ENCODE results near the gene CCND2.
"Not testable (repeated sequence)": the region's sequence is repeated elsewhere in the genome, so short reads cannot be mapped to it uniquely, and the experiment has no call there.

CCND2 gene

DNA sequence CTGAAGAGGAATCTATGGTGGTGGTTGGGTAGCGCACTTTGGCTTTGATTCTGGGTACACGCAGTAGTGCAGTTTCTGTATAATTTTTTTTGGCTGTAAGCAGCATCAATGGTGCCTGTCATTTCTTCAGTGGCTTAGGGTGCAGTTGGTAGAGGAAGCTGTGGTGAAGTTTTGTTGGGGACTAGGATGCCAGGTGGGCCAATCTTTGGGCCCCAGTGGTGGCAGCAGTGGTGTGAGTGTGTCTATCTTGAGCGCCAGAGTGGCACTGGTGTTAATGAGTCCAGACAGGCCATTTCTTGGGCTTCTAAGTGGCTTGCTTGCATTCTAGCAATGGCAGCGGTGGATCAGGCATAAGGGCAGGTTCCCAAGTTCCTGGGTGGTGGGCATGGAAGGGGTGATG, 33.8 kb upstream of the CCND2 start:
- TF ChIP-seq, protein P1, sequence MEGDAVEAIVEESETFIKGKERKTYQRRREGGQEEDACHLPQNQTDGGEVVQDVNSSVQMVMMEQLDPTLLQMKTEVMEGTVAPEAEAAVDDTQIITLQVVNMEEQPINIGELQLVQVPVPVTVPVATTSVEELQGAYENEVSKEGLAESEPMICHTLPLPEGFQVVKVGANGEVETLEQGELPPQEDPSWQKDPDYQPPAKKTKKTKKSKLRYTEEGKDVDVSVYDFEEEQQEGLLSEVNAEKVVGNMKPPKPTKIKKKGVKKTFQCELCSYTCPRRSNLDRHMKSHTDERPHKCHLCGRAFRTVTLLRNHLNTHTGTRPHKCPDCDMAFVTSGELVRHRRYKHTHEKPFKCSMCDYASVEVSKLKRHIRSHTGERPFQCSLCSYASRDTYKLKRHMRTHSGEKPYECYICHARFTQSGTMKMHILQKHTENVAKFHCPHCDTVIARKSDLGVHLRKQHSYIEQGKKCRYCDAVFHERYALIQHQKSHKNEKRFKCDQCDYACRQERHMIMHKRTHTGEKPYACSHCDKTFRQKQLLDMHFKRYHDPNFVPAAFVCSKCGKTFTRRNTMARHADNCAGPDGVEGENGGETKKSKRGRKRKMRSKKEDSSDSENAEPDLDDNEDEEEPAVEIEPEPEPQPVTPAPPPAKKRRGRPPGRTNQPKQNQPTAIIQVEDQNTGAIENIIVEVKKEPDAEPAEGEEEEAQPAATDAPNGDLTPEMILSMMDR (IDR thresholded peaks at IDR 0.05; ENCODE audit: low read depth, low read length) = no peak
- no peak overlapping the region for H3K4me3 ChIP-seq (ENCODE audit: low read depth, low read length)

DNA sequence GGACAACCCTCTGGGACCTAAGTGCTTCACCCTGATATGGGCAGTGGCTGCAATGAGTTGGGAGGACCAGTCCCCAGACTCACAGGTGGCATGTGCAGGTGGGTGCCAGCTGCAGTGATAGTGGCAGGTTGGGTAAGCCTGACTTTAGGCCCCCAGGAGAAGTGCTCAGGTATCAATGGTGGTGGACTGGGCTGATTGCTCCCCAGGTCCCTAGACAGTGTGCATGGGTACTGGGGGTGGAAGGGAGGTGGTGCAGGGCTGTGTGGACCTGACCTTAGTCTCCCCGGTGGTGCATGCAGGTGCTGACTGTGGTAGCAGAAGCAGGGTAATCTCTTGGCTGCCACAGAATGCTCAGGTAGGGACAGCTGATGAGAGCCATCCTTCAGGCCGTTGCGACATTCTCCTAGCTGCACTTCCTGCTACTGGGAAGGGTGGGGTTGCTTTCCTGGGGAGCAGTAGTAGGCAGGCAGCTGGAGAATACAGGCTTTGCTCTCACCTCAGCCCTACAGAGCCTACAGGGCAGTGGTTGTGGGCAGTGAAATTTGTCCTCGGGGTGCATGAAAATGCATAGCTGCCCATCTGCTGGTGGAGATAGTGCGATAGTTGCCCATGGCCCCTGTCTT, 33.3 kb upstream of the CCND2 start:
- no peak overlapping the region for H3K4me3 ChIP-seq (ENCODE audit: low read depth, low read length)
- TF ChIP-seq, protein P1 (IDR thresholded peaks at IDR 0.05; ENCODE audit: low read depth, low read length) = no peak

DNA sequence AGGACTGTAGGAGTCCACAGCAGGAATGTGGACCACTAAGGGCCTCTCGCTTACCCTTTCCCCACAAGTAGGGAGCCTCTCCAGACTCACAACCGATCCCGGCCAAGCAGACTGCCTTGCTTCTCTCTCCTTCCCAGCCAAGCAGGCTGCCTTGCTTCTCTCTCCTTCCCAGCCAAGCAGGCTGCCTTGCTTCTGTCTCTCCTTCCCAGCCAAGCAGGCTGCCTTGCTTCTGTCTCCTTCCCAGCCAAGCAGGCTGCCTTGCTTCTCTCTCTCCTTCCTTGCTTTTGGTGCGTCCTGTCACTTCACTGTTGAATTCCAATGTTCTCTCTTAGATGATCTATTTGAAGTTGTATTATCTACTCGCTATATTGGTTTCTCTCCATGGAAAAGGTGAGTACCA, 32.6 kb upstream of the CCND2 start:
- H3K4me3 ChIP-seq (ENCODE audit: low read depth, low read length) = no peak overlapping the region
- TF ChIP-seq, protein P1 (IDR thresholded peaks at IDR 0.05; ENCODE audit: low read depth, low read length) = no peak

DNA sequence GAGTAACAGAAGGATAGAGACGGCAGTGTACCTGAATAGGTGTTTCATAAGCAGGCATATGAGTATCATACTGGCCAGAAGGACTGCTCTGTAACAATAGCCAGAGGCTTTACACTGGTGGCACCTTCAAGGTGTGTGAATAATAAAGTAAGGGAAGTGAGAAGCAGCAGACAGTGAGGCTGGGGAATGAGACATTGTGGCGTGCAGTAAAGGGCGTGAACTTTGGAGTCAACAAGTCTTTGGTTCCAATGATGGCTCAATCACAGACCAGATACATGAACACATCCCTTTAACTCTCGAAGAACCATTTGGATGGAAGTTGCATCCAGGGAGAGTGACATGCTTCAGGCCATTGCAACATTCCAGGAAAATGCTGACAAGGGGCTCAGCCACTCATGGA, 32.0 kb upstream of the CCND2 start:
- no peak overlapping the region for H3K4me3 ChIP-seq (ENCODE audit: low read depth, low read length)
- TF ChIP-seq, protein P1 (IDR thresholded peaks at IDR 0.05; ENCODE audit: low read depth, low read length) = no peak

DNA sequence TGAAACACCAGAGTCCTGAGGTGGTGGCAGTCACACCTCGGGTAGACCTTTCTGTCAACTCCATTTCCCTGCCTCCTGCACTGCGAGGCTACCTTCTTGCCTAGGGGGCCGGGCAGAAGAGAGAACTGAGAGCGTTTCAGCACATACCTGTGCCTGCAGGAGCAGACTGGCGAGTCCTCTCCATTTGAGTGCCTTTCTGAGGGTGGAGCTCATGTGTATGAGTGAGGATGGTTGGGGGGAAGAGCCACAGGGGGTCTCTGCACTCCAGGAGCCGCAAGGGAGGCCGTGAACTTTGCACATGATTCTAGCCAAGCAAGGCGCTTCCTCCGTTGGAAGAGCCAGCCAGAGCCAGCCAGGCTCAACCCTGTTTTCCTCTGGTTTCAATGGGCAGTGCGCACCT, 31.0 kb upstream of the CCND2 start:
- TF ChIP-seq, protein P1 (IDR thresholded peaks at IDR 0.05; ENCODE audit: low read depth, low read length) = no peak
- H3K4me3 ChIP-seq (ENCODE audit: low read depth, low read length) = no peak overlapping the region

DNA sequence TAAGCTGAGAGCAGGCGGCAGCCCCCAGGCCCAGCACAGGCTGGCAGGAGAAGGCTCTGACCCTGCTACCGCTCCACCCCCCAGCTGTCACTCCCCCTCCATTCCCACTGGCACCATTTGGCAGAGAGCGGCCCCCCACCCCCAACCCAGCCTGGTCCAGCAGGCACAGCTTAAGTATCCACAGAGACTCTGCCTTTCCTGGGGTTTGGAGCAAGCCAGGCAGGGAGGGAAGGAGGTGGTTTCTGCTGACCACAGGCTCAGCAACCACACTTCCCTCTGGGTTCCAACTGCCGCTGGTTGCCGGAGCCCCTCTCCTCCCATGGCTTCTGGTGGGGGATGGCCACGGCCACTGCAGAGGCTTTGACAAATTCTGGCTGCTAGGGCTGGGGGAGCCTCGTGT, 30.5 kb upstream of the CCND2 start:
- TF ChIP-seq, protein P1 (IDR thresholded peaks at IDR 0.05; ENCODE audit: low read depth, low read length) = no peak
- no peak overlapping the region for H3K4me3 ChIP-seq (ENCODE audit: low read depth, low read length)

DNA sequence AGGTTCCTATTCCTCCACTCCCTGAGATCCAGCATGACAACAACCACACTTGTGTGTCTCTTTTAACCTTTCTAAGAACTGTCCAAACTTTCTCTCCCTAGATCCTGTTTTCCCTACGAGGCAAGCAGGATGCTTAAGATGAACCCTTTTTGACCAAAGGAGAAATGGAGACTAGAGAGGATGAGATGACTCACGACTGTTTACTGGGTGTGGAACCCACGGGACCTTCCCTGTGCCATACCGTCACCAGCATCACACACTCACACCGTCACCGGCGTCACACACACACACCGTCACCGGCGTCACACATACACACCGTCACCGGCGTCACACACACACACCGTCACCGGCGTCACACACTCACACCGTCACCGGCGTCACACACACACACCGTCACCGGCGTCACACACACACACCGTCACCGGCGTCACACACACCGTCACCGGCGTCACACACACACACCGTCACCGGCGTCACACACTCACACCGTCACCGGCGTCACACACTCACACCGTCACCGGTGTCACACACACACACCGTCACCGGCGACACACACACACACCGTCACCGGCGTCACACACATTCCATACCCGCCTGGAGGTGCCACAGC, 30.0 kb upstream of the CCND2 start:
- H3K4me3 ChIP-seq (ENCODE audit: low read depth, low read length) = not testable (repeated sequence)

DNA sequence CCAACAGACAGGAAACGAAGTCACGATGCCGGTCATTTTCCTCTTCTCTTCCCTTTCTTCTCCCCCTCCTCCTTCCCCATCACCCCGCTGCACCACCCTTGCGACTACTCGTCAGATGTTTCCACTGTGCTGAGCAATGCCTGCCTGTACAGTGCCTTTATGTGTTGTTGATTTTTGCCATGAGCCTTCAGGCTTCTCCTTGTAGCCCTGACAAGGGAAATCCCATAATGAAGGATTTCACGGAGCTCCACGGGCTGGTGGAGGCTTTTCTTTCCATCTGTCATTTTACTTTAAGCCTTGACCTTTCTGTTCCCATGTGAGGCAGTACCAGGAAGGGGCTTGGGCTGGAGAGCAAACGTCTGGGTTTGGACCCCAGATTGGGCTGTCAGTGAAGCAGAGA, 28.7 kb upstream of the CCND2 start:
- TF ChIP-seq, protein P1 (IDR thresholded peaks at IDR 0.05; ENCODE audit: low read depth, low read length) = no peak
- H3K4me3 ChIP-seq (ENCODE audit: low read depth, low read length) = no peak overlapping the region

Measured in WI38 (cell line).